RWPE2 (cell line): ENCODE measurements around the gene GPR87.
A peak's percentile ranks its signal among the peaks of the same experiment; 100 is the strongest.

Source experiments
- ATAC-seq: fragments of 200-7000 bp; cut with Tn5 transposase; 3 replicates; pipeline ENCODE4 v1.9.1; 2021; ENCODE audit warnings: low read depth
- DNase-seq: peaks from one replicate; pipeline ENCODE4 v3.0.0-alpha.2; 2020; ENCODE audit warnings: low spot score
- H3K27ac ChIP-seq: fragments of 450-650 bp; 2 replicates; pipeline ENCODE4 v1.5.1; 2017; ENCODE audit warnings: mild to moderate bottlenecking; ENCODE audit not compliant: poor library complexity, severe bottlenecking
- H3K27me3 ChIP-seq: fragments of 250-450 bp; sonication (Bioruptor Pico); 2 replicates; pipeline ENCODE4 v1.5.1; 2021; ENCODE audit warnings: mild to moderate bottlenecking, moderate library complexity; ENCODE audit not compliant: insufficient read depth, poor library complexity, severe bottlenecking
- H3K36me3 ChIP-seq: fragments of 250-450 bp; sonication (Bioruptor Pico); 2 replicates; pipeline ENCODE4 v1.5.1; 2020; ENCODE audit warnings: low read depth, mild to moderate bottlenecking, moderate library complexity
- H3K4me1 ChIP-seq: fragments of 250-450 bp; sonication (Bioruptor Pico); 2 replicates; pipeline ENCODE4 v1.5.1; 2021; ENCODE audit warnings: mild to moderate bottlenecking, moderate library complexity; ENCODE audit not compliant: insufficient read depth, poor library complexity, severe bottlenecking
- H3K4me3 ChIP-seq: fragments of 250-450 bp; sonication (Bioruptor Pico); 2 replicates; pipeline ENCODE4 v1.5.1; 2021; ENCODE audit warnings: mild to moderate bottlenecking, moderate library complexity; ENCODE audit not compliant: severe bottlenecking
- H3K9me3 ChIP-seq: fragments of 250-450 bp; sonication (Bioruptor Pico); 2 replicates; pipeline ENCODE4 v1.5.1; 2021; ENCODE audit warnings: mild to moderate bottlenecking, moderate library complexity; ENCODE audit not compliant: severe bottlenecking
- TF ChIP-seq, protein P1 (sequence below): fragments of 450-650 bp; IDR thresholded peaks from one replicate; pipeline ENCODE4 v1.5.1; 2017; ENCODE audit warnings: mild to moderate bottlenecking, moderate library complexity; ENCODE audit not compliant: poor library complexity, severe bottlenecking

The GPR87 gene

DNA sequence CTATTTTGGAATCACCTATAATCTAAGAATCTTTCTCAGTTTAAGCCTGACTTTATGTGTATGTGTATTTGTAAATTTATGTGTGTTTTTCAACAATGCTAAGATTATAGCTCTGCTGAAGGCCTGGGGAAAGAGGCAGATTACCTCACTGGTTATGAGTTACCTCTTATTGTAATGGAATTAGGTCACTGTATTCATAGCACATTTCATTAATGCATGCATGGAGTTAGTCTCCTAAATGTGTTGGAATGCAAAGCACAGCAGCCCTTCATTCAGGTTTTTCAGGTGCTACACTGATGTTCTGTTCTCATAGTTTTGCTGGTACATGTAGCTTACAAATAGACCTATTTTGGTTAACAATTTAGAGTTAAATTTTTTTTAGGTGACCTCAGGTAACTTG is 9.5 kb downstream of the GPR87 start:
- Histone ChIP-seq H3K4me3 (no peak overlapping the region), H3K27me3 (no peaks in the 10 kb centered on the region), H3K36me3 (peaks cover 73% of the 10 kb centered on the region), H3K9me3 (no peaks in the 10 kb centered on the region), H3K27ac (peak overlapping the region; percentile 99), H3K4me1 (peaks cover 86% of the 10 kb centered on the region)
- DNase-seq (no peak), ATAC-seq (no peak)
- TF ChIP-seq, protein P1, sequence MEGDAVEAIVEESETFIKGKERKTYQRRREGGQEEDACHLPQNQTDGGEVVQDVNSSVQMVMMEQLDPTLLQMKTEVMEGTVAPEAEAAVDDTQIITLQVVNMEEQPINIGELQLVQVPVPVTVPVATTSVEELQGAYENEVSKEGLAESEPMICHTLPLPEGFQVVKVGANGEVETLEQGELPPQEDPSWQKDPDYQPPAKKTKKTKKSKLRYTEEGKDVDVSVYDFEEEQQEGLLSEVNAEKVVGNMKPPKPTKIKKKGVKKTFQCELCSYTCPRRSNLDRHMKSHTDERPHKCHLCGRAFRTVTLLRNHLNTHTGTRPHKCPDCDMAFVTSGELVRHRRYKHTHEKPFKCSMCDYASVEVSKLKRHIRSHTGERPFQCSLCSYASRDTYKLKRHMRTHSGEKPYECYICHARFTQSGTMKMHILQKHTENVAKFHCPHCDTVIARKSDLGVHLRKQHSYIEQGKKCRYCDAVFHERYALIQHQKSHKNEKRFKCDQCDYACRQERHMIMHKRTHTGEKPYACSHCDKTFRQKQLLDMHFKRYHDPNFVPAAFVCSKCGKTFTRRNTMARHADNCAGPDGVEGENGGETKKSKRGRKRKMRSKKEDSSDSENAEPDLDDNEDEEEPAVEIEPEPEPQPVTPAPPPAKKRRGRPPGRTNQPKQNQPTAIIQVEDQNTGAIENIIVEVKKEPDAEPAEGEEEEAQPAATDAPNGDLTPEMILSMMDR = no peak

- Histone ChIP-seq H3K27me3 (no peaks in the 10 kb centered on the region), H3K27ac (peak overlapping the region; percentile 99), H3K36me3 (peaks cover 69% of the 10 kb centered on the region), H3K4me3 (no peak overlapping the region), H3K9me3 (no peaks in the 10 kb centered on the region), H3K4me1 (peaks cover 90% of the 10 kb centered on the region)
- no peak for DNase-seq
- TF ChIP-seq, protein P1 = no peak
- no peak for ATAC-seq
Observed at GRCh38 chr3:151306168-151306810, 10.3 kb downstream of the GPR87 start.

DNA sequence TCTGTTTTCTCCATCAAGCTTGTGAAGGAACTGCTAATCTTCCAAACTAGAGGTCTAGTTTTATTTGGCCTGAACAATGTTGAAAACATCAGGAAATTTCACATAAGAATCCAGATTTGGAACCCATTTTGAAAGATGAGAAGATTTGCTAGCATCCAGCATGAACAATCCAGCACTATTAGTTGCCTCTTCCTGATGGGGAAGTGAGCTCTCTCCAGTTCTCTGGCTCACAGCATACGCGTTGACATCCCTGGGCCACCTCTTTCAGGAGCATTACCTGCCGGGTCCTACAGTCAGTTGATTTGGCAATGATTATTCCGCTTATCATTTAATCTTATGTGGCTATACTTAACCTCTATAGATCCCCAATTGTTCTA is 10.9 kb downstream of the GPR87 start:
- peak overlapping the region; percentile 99 for H3K27ac ChIP-seq
- no peaks in the 10 kb centered on the region for H3K27me3 ChIP-seq
- DNase-seq = no peak
- H3K9me3 ChIP-seq = no peaks in the 10 kb centered on the region
- TF ChIP-seq, protein P1 = no peak
- peaks cover 69% of the 10 kb centered on the region for H3K36me3 ChIP-seq
- H3K4me1 ChIP-seq = peaks cover 89% of the 10 kb centered on the region
- no peak overlapping the region for H3K4me3 ChIP-seq
- peak; percentile 15; the same call in 2 of the 3 replicates for ATAC-seq

- H3K36me3 ChIP-seq = peaks cover 69% of the 10 kb centered on the region
- peak overlapping the region; percentile 99 for H3K27ac ChIP-seq
- TF ChIP-seq, protein P1 = peak; percentile 29
- no peaks in the 10 kb centered on the region for H3K27me3 ChIP-seq
- no peaks in the 10 kb centered on the region for H3K9me3 ChIP-seq
- peak overlapping the region; percentile 4 for H3K4me3 ChIP-seq
- H3K4me1 ChIP-seq = peaks cover 84% of the 10 kb centered on the region
- peak; percentile 78 for ATAC-seq
- DNase-seq = peak; percentile 92
Observed at GRCh38 chr3:151305060-151305774, 11.4 kb downstream of the GPR87 start.

DNA sequence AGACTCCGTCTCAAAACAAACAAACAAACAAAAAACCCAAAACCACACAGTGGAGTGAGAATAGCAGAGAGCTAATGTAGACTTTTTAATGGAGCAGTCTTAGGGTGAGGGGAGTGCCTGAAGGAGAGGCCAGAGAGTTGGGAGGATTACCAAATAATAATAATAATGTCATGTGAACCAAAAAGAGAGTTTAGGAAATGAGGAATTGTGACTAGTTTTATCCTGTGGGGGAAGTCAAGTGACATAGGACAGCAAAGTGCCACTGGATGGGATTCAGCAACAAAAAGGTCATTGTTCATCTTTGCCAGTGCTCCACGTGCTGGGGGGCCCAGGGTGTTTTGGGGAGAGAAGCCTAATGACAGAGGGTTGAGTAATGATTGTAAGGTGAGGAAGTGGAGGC is 12.9 kb downstream of the GPR87 start:
- TF ChIP-seq, protein P1 = no peak
- ATAC-seq (no peak), DNase-seq (no peak)
- no peaks in the 10 kb centered on the region for H3K27me3 ChIP-seq
- H3K27ac ChIP-seq = peak overlapping the region; percentile 99
- peaks cover 68% of the 10 kb centered on the region for H3K36me3 ChIP-seq
- no peaks in the 10 kb centered on the region for H3K9me3 ChIP-seq
- no peak overlapping the region for H3K4me3 ChIP-seq
- peaks cover 70% of the 10 kb centered on the region for H3K4me1 ChIP-seq
